Measurements from ENCODE around the gene RBM38.

The RBM38 gene

DNA sequence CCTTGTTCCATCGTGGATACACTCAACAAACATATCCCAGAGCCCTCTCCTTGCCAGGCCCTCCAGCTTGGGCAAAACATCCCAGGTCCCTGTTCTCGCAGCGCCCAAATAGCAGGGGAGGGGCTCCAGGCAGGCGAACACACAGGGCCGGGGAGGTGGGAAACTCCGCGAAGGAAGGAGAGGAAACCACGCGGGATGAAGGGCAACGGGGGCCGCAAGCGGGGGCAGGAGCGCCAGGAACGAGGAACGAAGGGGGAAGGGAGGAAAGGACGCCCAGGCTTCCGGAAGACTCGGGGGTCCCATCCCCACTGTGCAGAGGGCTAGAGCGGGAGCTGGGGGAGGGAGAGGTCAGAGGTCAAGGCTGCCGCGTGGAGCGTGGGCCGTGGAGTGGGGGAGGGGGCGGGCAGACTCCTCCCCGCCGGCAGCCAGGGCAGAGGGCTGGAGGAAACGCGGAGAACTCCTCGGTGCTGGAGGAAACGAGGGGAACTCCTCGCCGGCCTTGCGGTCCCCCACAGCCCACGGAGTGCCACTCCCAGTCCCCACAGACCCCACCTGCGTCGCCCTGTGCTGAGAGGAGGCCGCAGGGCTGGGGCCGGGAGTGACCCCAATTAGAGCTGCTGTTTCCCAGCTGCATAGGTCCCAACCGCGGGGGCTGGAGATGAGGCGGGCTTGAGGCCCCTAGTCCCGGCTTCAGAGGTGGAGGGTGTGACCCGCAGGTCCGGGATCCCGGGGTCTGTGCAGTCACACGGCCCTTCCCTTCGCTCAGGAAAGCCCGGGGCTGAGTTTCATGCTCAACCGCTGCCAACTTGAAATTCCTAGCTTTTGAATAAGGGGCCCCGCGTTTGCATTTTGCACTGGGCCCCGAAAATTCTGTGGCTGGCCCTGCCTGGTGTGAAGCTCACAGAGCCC is 1.2 kb upstream of the RBM38 start:
- DNase-seq, result peak; percentile 54 to 67 (median 66)
- H3K27ac Mint-ChIP-seq, result peak overlapping the region; percentile 88 to 89
- no peaks in the 10 kb centered on the region for H3K27me3 Mint-ChIP-seq
- ATAC-seq (replicated peaks), result peak; percentile 41
- peaks cover 79% of the 10 kb centered on the region for H3K36me3 Mint-ChIP-seq (ENCODE audit: insufficient read depth)
- no peaks in the 10 kb centered on the region for H3K9me3 Mint-ChIP-seq
- peak overlapping the region; percentile 92 for H3K4me3 Mint-ChIP-seq
- peaks cover 33 to 42% of the 10 kb centered on the region in 2 donors for H3K4me1 Mint-ChIP-seq (ENCODE audit: low read depth in 2 of 2)

DNA sequence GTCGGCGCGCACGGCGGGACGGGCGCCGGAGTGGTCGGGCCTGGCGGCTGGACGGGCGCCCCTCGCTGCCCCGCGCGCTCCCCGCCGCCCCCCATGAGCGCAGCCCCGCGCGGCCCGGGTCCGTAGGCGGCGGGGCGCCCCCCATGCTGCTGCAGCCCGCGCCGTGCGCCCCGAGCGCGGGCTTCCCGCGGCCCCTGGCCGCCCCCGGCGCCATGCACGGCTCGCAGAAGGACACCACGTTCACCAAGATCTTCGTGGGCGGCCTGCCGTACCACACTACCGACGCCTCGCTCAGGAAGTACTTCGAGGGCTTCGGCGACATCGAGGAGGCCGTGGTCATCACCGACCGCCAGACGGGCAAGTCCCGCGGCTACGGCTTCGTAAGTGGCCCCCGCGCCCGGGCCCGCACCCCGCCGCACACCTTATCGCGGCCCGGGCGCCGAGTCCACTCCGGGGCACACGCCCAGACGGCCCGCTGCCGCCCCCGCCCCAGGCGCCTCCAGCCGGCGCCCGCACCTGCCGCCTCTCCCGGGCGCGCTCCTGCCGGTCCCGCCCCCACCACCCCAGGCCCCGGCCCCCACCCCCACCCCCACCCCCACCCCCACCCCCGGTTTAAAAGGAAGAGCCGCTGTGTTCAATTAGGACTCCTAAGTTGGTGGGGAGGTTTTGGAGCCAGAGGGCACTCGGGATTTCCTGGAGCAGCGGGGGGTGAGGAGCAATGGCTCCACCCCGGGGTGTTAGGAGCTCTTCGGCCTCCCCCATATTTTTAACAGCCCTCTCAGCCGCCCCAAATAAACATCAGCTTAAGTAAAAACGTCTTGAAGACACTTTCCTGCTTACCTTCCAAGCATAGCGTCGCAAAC is 474 bp downstream of the RBM38 start:
- H3K4me3 Mint-ChIP-seq, result peak overlapping the region; percentile 89 to 90
- peaks cover 83% of the 10 kb centered on the region for H3K36me3 Mint-ChIP-seq (ENCODE audit: insufficient read depth)
- H3K27me3 Mint-ChIP-seq, result no peaks in the 10 kb centered on the region
- peaks cover 36 to 50% of the 10 kb centered on the region in 2 donors for H3K4me1 Mint-ChIP-seq (ENCODE audit: low read depth in 2 of 2)
- H3K9me3 Mint-ChIP-seq, result no peaks in the 10 kb centered on the region
- ATAC-seq (replicated peaks) (no peak), DNase-seq (no peak)
- H3K27ac Mint-ChIP-seq, result peak overlapping the region; percentile 95 to 96

DNA sequence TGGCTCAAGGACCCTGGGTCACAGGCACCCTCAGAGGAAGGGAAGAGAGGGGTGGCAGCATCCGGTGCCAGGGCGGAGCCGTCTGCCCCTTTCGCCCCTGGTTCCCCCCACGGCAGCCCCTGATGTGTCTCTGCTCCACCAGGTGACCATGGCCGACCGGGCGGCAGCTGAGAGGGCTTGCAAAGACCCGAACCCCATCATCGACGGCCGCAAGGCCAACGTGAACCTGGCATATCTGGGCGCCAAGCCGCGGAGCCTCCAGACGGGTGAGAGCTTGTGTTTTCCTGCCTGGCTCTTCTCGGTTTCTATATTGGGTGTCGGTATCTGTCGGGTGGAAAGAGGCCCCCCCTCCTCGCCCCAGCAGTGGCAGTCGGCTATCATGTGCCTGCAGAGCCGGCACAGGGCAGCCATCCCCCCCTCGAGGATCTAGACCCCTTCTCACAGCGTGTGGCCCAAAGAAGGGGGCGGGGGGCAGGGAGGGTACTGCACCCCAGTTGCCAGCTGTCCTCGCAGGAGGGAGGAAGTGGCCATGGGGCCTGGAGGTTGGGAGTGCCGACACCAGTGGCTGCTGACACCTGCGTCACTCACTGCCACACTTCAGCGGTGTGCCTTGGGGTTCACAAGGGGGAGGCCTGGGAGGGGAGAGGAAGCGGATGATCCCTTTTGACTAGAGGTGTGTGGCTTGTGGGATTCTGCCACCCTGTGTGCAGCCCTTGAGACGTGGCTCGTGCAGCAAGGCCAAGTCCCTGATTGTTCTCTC is 1.5 kb downstream of the RBM38 start:
- Mint-ChIP-seq H3K9me3 (no peaks in the 10 kb centered on the region), H3K36me3 (ENCODE audit: insufficient read depth) (peaks cover 90% of the 10 kb centered on the region), H3K4me3 (peak overlapping the region; percentile 89 to 90), H3K4me1 (ENCODE audit: low read depth in 2 of 2) (peaks cover 45 to 61% of the 10 kb centered on the region in 2 donors), H3K27ac (peak overlapping the region; percentile 95 to 96), H3K27me3 (no peaks in the 10 kb centered on the region)
- DNase-seq, result peak; percentile 89 to 92 (median 91)
- ATAC-seq (replicated peaks), result peak; percentile 66

DNA sequence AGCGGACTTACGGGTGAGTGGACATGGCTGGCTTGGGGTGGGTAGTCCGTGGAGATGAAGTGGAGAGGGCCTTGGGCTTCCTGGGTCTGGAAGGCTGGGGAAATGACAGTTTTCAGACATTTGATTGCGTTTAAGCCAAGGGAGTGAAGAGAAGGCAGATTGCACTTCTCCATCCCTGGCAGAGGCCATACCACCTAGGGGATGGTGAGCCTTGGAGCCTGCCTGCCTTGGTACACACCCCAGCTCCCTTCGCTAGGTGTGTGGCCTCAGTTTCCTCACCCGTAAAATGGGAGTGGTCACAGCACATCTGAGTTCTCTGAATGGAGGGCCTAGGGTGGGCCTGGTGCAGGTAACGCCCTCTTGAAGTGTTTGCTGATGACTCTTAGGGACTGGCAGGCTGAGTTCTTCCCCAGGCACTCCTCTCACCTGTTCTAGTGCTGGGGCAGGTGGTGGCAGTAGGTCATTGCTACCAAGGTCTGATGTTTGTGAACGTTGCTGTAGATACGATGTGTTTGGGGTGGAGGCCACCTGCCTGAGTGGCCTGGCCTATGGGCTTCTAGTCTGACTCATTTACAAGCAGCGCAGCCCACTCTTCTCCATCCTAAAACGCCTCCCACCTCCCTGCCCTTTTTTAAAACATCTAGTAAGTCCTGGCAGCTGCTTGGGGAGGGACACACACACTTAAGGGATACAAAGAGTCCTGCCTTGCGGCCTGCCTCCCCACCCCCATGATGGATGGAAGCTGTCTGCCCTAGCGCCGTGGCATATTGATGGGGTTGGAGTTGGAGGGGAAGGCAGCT is 2.3 kb downstream of the RBM38 start:
- H3K4me3 Mint-ChIP-seq, result peak overlapping the region; percentile 89 to 90
- H3K27me3 Mint-ChIP-seq, result no peaks in the 10 kb centered on the region
- H3K4me1 Mint-ChIP-seq (ENCODE audit: low read depth in 2 of 2), result peaks cover 50 to 67% of the 10 kb centered on the region in 2 donors
- H3K27ac Mint-ChIP-seq, result peak overlapping the region; percentile 95 to 96
- no peaks in the 10 kb centered on the region for H3K9me3 Mint-ChIP-seq
- H3K36me3 Mint-ChIP-seq (ENCODE audit: insufficient read depth), result peaks cover 94% of the 10 kb centered on the region
- DNase-seq, result no peak
- no peak for ATAC-seq (replicated peaks)

DNA sequence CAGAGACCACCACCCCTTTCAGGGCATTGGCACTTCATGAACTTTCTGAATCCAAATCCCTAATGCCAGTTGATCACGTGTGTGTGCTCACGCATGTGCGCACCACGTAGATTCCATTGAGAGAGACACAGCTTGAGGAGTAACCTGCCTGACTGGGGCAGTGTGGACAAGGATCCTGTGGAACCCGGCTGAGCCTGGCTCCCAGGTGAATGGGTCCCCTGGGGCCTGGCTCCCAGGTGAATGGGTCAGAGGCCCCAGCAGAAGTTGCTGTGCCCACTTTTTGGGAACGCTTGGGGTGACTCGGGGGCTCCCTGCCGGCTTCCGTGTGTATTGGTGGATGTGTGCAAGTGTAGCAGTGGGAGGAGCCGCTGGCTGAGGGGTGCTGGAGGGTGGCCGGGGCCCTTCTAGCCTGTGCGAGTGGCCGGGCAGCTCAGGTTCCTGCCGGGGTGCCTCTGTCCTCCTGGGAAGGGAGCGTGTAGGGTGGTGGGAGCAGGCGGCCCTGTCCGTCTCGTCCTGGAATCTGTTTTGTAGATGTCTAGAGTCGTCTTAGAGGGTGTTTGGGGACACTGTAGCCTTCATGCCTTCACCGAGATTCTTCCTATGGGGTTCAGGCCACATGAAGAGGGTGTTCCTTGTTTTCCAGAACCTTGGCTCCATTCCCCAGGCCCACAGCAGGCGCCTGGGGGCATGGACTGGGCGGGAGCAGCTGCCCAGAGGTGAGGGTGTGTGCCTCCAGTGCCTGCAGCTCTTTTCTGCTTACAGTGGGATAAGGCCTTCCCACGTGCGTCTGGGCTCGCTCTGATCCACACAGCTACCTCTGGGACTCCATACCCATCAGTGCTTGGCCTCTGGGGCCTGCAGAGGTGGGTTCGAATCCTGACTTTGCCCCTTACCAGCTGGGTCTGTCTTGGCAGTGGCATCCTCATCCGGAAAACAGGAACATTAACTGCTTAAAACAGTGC is 3.2 kb downstream of the RBM38 start:
- H3K36me3 Mint-ChIP-seq (ENCODE audit: insufficient read depth), result peaks cover 97% of the 10 kb centered on the region
- no peaks in the 10 kb centered on the region for H3K27me3 Mint-ChIP-seq
- H3K4me3 Mint-ChIP-seq, result peak overlapping the region; percentile 89 to 90
- H3K4me1 Mint-ChIP-seq (ENCODE audit: low read depth in 2 of 2), result peaks cover 59 to 74% of the 10 kb centered on the region in 2 donors
- no peaks in the 10 kb centered on the region for H3K9me3 Mint-ChIP-seq
- no peak for ATAC-seq (replicated peaks)
- peak overlapping the region; percentile 95 to 96 for H3K27ac Mint-ChIP-seq
- DNase-seq, result no peak

DNA sequence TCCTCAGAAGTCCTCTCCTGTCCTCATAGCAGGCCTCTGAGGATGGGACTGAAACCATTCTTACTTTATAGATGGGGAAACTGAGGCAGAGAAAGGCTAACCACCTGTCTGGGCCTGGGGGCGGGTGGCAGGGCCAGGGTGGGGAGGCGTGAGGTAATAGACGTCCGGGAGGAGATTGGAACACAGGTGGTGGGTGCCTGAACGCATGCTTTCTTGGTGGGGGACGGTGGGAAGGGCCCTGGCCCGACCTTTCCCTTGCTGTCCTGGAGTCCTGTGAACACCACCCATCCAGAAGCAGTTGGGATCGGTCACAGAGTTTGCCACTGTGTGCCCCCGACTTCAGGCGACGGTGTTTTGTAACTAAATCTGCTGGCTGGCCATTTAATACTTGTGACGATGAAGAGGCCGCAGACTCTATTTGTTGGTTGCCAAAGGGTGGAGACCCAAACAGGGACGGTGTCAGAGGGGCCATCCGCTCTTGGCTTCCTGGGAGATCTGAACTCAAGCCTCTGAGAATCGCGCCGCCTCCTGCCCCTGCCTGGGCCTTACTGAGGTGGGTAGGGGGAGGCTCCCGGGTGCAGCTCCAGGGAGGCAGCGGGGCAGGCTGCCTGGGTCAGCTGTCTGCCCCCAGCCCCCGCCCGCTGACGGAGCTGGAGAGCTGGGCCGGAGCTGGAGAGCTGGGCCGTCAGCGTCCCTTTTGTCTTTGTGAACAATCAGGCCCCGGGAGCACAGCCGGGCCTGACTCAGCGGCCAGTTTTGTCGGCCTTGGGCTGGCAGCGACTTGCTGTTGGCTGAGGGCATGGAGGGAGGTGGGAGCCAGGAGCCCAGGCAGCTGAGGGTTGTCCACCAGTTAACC is 4.1 kb downstream of the RBM38 start:
- H3K27ac Mint-ChIP-seq, result peak overlapping the region; percentile 54 to 96
- H3K4me1 Mint-ChIP-seq (ENCODE audit: low read depth in 2 of 2), result peaks cover 59 to 67% of the 10 kb centered on the region in 2 donors
- no peak for DNase-seq
- H3K27me3 Mint-ChIP-seq, result no peaks in the 10 kb centered on the region
- peaks cover 97% of the 10 kb centered on the region for H3K36me3 Mint-ChIP-seq (ENCODE audit: insufficient read depth)
- no peaks in the 10 kb centered on the region for H3K9me3 Mint-ChIP-seq
- ATAC-seq (replicated peaks), result no peak
- H3K4me3 Mint-ChIP-seq, result peak overlapping the region; percentile 89 to 90

DNA sequence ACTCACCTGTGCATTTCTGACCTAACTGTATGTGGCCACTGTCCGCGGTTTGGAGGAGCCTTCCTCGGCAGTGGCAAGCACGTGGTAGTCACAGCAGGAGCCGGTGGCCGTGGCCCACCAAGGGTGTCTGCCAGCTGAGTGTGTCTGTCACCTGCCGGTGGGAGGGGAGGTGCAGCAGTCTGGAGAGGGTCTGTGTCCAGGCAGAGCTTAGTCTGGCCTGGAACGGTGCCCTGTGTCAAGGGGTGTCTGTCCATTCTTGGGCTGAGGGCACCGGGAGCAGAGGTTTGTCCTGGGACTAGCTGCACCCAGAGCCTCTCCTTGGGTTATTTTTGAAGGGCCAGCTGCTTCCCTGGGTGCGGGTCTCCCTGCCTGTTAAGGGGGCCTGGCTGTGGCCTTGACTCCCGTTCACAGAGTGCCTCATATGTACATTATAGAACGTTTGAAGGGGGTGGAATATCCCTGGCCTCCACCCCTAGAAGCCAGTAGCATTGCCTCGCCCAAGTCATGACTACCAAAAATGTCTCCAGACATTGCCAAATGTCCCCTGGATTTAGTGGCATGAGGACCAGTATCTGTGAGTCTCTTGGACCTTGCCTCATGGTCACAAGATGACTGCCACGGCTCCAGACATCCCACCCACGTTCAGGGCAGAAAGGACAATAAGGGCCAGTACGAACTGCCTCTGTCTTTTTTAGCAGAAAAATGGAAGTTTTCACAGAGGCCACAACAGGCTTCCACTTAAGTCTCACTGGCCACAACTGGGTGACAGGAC is 5.2 kb downstream of the RBM38 start:
- no peaks in the 10 kb centered on the region for H3K9me3 Mint-ChIP-seq
- H3K27ac Mint-ChIP-seq, result peak overlapping the region; percentile 95
- peaks cover 62 to 72% of the 10 kb centered on the region in 2 donors for H3K4me1 Mint-ChIP-seq (ENCODE audit: low read depth in 2 of 2)
- H3K27me3 Mint-ChIP-seq, result no peaks in the 10 kb centered on the region
- H3K36me3 Mint-ChIP-seq (ENCODE audit: insufficient read depth), result peaks cover 100% of the 10 kb centered on the region
- ATAC-seq (replicated peaks) (no peak), DNase-seq (no peak)
- peak overlapping the region; percentile 78 to 95 for H3K4me3 Mint-ChIP-seq

DNA sequence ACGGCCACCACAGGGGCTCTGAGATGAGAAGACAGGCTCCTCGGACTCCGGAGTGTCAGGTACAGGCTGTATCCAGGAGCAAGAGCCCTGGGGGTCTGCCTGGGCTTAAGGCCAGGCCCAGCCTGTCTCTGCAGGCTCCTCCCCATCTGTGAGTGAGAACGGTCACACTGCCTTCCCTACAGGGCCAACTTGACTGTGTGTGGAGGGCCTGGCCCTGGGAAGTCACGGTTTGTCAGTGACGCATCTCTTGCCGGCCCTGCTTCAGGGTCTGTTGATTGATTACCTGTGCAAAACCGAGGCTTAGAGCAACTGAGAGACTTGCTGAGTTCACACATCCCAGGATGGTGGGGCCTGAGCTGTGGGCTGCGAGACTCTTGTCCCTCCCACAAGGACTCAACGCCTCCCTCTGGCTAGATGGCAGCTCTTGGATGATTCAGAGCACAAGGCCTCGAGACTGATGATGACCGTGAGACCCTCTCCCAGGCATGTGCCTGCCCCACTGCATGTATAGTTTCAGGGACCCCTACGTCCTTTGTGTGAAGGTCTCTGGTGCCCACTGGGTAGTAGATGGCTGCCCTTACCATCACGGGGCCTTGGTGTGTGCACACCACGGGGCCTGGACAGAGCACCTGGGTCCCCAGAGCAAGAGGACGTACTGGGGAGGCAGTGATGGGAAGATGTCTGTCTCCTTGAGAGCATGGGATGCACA is 5.9 kb downstream of the RBM38 start:
- Mint-ChIP-seq H3K27ac (peak overlapping the region; percentile 95), H3K4me1 (ENCODE audit: low read depth in 2 of 2) (peaks cover 70 to 78% of the 10 kb centered on the region in 2 donors), H3K4me3 (peak overlapping the region; percentile 78 to 95), H3K27me3 (no peaks in the 10 kb centered on the region), H3K9me3 (no peaks in the 10 kb centered on the region), H3K36me3 (ENCODE audit: insufficient read depth) (peaks cover 100% of the 10 kb centered on the region)
- ATAC-seq (replicated peaks) (no peak), DNase-seq (no peak)

DNA sequence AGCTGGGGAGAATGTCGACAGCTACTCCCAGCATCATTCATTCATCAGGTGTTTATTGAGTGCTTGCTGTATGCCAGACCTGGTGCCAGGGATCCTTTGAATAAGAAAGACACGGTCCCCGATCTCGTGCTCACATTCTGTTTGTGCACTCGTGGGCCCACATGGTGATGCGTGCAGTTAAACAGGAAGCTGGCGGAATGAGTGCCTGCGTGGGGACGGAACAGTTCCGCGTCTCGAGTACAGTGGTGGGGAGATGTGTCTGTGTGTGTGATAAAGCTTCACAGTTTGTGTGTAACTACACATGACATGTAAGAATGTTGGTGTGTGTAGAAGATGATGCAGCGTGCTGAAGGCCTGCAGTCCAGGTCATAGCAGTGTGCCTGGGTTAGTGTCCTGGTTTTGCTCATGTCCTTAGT is 6.5 kb downstream of the RBM38 start:
- Mint-ChIP-seq H3K27ac (peak overlapping the region; percentile 95), H3K27me3 (no peaks in the 10 kb centered on the region), H3K36me3 (ENCODE audit: insufficient read depth) (peaks cover 100% of the 10 kb centered on the region), H3K9me3 (no peaks in the 10 kb centered on the region), H3K4me3 (peak overlapping the region; percentile 78 to 95), H3K4me1 (ENCODE audit: low read depth in 2 of 2) (peaks cover 72 to 77% of the 10 kb centered on the region in 2 donors)
- DNase-seq, result peak; percentile 58 to 67 (median 64)
- peak; percentile 29 for ATAC-seq (replicated peaks)

DNA sequence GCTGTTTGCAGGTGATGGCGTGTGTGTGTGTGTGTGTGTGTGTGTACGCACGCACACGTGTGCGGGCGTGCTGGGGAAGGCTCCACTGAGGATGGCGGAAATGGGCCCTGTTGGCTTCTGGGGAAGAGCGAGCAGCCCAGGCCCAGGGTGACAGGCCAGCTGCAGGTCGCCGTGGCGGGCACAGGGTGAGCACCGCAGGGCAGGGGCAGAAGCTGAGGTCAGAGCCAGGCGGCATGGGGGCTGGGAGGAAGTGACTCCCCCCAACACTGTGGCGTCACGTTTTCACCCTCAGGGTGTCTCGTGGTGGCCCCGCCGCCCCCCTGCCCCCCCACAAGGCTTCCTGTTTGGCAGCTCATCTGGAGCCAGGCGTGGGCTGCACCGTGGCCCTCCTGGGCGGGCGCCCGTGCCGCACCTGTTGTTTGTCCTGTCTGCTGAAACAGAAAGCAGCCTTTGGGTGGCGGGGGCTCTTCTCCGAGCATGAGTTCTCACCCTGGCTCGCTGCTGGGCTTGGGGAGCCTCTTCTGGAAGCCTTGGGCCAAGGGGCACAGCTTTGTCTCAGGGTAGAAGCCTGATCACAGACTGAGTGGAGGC is 7.1 kb downstream of the RBM38 start:
- Mint-ChIP-seq H3K27me3 (no peaks in the 10 kb centered on the region), H3K4me1 (ENCODE audit: low read depth in 2 of 2) (peaks cover 72 to 75% of the 10 kb centered on the region in 2 donors), H3K9me3 (no peaks in the 10 kb centered on the region), H3K36me3 (ENCODE audit: insufficient read depth) (peaks cover 100% of the 10 kb centered on the region), H3K4me3 (peak overlapping the region; percentile 78 to 95), H3K27ac (peak overlapping the region; percentile 95)
- ATAC-seq (replicated peaks) (peak; percentile 80), DNase-seq (peak; percentile 93 to 94 (median 93))
